ENCODE measurements around the gene SMAD4. TPM values are rescaled to one million over a fixed set of nuclear protein-coding genes. Genes with fewer than 3 reads are reported as not detected.

Gene SMAD4
- total RNA-seq, 2 donors from 2014 or later, result 57.5 to 102 TPM

- H3K4me3 ChIP-seq, result no peak overlapping the region
- TF ChIP-seq, protein P1, sequence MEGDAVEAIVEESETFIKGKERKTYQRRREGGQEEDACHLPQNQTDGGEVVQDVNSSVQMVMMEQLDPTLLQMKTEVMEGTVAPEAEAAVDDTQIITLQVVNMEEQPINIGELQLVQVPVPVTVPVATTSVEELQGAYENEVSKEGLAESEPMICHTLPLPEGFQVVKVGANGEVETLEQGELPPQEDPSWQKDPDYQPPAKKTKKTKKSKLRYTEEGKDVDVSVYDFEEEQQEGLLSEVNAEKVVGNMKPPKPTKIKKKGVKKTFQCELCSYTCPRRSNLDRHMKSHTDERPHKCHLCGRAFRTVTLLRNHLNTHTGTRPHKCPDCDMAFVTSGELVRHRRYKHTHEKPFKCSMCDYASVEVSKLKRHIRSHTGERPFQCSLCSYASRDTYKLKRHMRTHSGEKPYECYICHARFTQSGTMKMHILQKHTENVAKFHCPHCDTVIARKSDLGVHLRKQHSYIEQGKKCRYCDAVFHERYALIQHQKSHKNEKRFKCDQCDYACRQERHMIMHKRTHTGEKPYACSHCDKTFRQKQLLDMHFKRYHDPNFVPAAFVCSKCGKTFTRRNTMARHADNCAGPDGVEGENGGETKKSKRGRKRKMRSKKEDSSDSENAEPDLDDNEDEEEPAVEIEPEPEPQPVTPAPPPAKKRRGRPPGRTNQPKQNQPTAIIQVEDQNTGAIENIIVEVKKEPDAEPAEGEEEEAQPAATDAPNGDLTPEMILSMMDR (IDR thresholded peaks at IDR 0.05), result no peak
- H3K9me3 ChIP-seq, result no peaks in the 10 kb centered on the region
- H3K27ac ChIP-seq, result no peak overlapping the region
- H3K4me1 ChIP-seq, result no peaks in the 10 kb centered on the region
- H3K27me3 ChIP-seq, result no peaks in the 10 kb centered on the region
- H3K36me3 ChIP-seq, result no peaks in the 10 kb centered on the region
- no peak for DNase-seq (ENCODE audit: low spot score)
These were observed 97.7 kb downstream of the SMAD4 start for GRCh38 chr18:51127664-51128063.

- H3K9me3 ChIP-seq, result no peaks in the 10 kb centered on the region
- H3K4me3 ChIP-seq, result no peak overlapping the region
- no peaks in the 10 kb centered on the region for H3K4me1 ChIP-seq
- no peaks in the 10 kb centered on the region for H3K27me3 ChIP-seq
- peak; percentile 21 for DNase-seq (ENCODE audit: low spot score)
- H3K36me3 ChIP-seq, result no peaks in the 10 kb centered on the region
- no peak overlapping the region for H3K27ac ChIP-seq
- TF ChIP-seq, protein P1 (IDR thresholded peaks at IDR 0.05), result no peak
These were observed 98.5 kb downstream of the SMAD4 start for GRCh38 chr18:51128533-51128932.

DNA sequence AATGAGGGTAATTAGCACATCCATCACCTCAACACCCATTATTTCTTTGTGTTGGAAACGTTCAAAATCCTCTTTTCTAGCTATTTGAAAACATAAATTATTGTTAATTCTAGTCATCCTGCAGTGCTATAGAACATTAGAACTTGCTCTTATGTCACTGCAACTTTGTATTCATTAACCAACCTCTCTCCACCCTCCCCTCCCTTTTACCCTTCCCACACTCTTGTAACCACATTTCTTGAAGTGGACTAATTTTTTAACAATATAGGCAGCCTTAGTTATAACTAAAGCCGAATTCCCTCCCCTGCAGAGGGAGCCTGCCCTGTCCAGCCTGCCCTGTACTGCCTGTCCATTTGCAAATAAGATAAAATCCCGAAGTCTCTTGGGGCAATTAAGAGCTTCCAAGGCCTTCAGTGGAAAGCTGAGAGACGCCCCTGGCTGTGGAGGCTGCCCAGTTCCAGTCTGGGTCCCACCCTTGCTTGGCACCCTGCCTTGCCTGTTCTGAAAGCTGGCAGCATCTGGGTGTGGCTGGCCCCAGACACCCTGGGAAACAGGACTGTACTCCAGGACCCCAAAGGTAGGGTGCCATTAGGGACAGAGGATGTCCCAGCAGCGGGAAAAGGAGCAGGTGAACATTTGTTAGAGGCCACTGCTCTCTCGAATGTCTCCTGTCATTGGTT is 102.4 kb downstream of the SMAD4 start:
- TF ChIP-seq, protein P1 (IDR thresholded peaks at IDR 0.05), result no peak
- Histone ChIP-seq H3K4me1 (no peaks in the 10 kb centered on the region), H3K9me3 (no peaks in the 10 kb centered on the region), H3K27me3 (no peaks in the 10 kb centered on the region), H3K4me3 (no peak overlapping the region), H3K36me3 (no peaks in the 10 kb centered on the region), H3K27ac (no peak overlapping the region)
- DNase-seq (ENCODE audit: low spot score), result no peak

DNA sequence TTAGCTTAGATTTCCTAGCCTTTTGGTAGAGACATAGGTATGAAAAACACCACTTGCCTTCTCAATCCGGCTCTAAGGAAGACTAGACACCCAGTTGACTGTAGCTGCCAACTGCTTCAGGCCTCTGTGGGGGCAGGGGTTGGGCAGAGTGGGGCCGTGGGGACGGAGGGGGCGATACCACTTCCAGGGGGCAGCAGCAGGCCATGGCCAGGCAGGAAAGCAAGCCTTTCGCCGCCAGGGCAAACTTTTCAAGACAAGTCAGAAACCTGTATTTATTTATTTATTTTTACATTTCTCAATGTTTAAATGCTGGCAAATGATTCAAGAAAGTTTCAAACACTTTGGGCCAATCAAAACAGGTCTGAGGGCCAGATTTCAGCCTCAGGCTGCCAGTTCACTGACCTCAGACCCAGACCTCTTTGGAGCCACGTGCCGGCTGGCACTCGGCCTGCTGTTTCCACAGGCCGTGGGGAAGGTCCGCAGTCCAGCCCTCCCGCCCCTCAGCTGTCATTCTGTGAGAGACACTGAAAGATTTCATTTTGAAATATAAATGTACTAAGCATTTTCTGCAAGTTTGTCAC is 103.7 kb downstream of the SMAD4 start:
- TF ChIP-seq, protein P1 (IDR thresholded peaks at IDR 0.05), result no peak
- H3K27me3 ChIP-seq, result no peaks in the 10 kb centered on the region
- H3K4me1 ChIP-seq, result no peaks in the 10 kb centered on the region
- no peak overlapping the region for H3K4me3 ChIP-seq
- H3K27ac ChIP-seq, result no peak overlapping the region
- DNase-seq (ENCODE audit: low spot score), result no peak
- no peaks in the 10 kb centered on the region for H3K9me3 ChIP-seq
- H3K36me3 ChIP-seq, result no peaks in the 10 kb centered on the region

Other genes starting within 250 kb of the SMAD4 start
- 1 to 10 TPM; 2.1 to 2.6 TPM for gene MRO, start 210.2 kb upstream of the SMAD4 start, total RNA-seq
- gene ME2, start 151.1 kb upstream of the SMAD4 start, total RNA-seq, result 100 to 1,000 TPM in 1 of 2 donors, 10 to 100 TPM in 1; 82.0 to 117 TPM
- 1 to 10 TPM; 2.6 to 2.9 TPM for gene ELAC1, start 62.2 kb upstream of the SMAD4 start, total RNA-seq
- 10 to 100 TPM; 15.9 to 16.2 TPM for gene MEX3C, start 167.5 kb downstream of the SMAD4 start, total RNA-seq